CD4-positive, alpha-beta T cell treated with Interleukin-17A for 4 hours (primary cell): ENCODE results near the gene UBN2.
"Not testable (repeated sequence)": the region's sequence is repeated elsewhere in the genome, so short reads cannot be mapped to it uniquely, and the experiment has no call there.

Experiments used
- DNase-seq: peaks from one replicate; pipeline ENCODE4 v3.0.0-alpha.2; 2020; ENCODE audit warnings: mixed read lengths

UBN2 gene

GRCh38 chr7:139300390-139300789 lies 69.4 kb downstream of the UBN2 start:
- DNase-seq, result no peak

GRCh38 chr7:139304517-139304916 lies 73.5 kb downstream of the UBN2 start:
- no peak for DNase-seq

GRCh38 chr7:139317939-139318505 lies 87.0 kb downstream of the UBN2 start:
- no peak for DNase-seq

GRCh38 chr7:139321071-139321745 lies 90.2 kb downstream of the UBN2 start:
- DNase-seq, result no peak

DNA sequence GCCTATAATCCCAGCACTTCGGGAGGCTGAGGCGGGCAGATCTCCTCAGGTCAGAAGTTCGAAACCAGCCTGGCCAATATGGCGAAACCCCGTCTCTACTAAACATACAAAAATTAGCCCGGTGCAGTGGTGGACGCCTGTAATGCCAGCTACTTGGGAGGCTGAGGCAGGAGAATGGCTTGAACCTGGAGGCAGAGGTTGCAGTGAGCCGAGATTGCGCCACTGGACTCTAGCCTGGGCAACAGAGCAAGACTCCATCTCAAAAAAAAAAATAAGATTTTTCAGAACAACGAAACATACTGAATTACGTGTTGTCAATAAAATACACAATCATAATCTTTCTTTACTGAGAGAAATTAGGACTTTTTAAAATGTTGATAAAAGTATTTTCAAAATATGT lies 93.7 kb downstream of the UBN2 start:
- DNase-seq, result not testable (repeated sequence)

DNA sequence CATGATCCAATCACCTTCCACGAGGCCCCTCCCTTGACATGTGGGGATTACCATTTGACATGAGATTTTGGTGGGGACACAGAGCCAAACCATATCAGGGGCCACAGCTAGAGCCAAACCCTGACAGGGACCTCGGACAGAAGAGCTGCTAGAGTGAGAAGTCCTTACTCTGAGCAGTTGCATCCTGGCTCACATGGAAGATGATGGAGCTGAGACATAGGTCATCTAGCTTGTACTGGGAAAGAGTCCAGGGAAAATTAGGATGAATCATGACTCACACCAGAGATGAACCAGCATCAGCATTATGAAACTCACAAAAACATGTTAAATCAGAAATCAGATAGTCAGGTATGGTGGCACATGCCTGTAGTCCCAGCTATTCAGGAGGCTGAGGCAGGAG lies 97.3 kb downstream of the UBN2 start:
- DNase-seq, result no peak

DNA sequence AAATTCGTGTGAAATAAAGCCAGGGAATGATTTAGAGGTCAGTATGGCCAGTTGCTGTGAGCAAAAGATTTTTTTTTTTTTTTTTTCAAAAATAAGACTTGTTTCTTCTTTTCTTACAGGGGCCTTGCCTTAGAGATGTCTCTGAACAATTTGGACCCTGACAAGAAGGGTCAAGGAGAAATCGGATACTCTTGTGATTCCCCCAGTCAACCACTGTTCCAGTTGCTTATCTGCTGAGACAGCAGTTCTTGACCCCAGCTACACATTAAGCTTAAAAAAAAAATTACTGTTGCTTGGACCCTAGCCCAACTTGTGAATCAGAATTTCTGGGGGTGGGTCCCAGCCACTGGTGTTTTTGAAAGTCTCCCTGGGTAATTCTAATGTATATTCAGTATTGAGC lies 98.1 kb downstream of the UBN2 start:
- DNase-seq, result no peak

DNA sequence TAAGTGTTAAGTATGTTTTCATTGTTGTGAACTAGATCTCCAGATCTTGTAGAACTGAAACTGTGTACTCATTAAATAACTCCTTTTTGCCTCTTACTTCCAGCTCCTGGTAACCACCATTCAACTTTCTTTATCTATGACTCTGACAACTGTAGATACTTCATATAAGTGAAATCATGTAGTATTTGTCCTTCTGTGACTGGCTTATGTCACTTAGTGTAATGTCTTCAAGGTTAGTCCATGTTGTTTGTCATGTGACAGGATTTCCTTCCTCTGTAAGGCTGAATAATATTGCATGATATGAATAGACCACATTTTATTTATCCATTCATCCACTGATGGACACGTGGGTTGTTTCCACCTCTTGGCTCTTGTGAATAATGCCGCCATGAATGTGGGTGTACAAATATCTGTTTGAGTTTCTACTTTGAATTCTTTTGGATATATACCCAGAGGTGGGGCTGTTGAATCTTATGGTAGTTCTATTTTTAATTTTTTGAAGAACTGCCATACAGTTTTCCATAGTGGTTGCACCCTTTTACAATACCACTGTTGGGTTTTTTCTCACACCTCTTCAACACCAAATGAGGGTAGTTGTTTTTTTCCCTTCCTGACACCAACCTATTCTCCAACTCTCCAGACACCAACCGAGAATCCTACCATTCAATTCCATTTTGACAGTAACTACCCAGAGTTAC lies 99.4 kb downstream of the UBN2 start:
- DNase-seq, result no peak

- no peak for DNase-seq
These were observed 101.8 kb downstream of the UBN2 start for GRCh38 chr7:139332697-139333359.

- DNase-seq, result not testable (repeated sequence)
These were observed 102.4 kb downstream of the UBN2 start for GRCh38 chr7:139333443-139333842.

DNA sequence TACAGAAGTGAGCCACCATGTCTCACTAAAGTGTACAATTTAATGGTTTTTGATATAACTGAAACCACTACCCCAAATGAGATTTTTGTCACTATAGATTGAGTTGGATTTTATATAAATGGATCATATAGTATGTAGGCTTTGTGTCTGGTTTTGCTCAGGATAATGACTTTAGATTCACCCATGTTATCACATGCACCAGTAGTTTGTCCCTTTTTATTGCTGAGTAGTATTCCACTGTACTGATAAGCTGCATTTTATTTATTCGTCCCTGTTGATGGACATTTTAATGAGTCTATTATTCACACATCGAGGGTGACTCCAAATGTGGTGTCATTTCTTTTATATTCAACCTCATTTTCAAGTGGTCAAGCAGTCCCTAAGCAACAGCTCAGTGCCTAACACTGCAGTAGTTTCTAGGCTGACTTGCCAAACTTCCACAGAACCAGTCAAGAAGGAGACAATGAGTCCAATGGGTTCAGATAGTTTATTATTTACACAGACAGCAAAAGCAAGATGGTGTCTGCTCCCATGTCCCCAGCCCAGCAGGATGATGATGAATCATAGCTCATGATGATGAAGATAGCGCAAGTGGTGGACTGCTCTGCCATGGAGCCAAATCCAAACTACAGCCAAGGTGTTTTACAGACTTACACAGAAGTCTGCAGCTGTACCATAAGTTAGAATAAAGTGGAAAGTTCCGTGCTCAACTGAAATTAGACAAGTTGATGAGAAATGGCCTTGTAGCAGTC lies 103.5 kb downstream of the UBN2 start:
- no peak for DNase-seq

GRCh38 chr7:139339025-139339424 lies 108.0 kb downstream of the UBN2 start:
- DNase-seq, result no peak

DNA sequence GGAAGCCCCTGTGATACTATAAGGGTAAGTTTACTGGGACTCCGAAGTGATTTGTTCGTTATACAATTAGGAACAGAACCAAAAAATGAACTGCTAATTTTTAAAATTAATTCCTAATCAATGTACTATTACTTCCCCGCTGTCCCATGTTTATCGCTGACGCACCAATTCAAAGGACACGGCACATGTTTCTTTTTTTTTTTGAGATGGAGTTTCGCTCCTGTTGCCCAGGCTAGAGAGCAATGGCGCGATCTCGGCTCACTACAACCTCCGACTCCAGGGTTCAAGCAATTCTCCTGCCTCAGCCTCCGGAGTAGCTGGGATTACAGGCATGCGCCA lies 108.6 kb downstream of the UBN2 start:
- DNase-seq, result no peak

DNA sequence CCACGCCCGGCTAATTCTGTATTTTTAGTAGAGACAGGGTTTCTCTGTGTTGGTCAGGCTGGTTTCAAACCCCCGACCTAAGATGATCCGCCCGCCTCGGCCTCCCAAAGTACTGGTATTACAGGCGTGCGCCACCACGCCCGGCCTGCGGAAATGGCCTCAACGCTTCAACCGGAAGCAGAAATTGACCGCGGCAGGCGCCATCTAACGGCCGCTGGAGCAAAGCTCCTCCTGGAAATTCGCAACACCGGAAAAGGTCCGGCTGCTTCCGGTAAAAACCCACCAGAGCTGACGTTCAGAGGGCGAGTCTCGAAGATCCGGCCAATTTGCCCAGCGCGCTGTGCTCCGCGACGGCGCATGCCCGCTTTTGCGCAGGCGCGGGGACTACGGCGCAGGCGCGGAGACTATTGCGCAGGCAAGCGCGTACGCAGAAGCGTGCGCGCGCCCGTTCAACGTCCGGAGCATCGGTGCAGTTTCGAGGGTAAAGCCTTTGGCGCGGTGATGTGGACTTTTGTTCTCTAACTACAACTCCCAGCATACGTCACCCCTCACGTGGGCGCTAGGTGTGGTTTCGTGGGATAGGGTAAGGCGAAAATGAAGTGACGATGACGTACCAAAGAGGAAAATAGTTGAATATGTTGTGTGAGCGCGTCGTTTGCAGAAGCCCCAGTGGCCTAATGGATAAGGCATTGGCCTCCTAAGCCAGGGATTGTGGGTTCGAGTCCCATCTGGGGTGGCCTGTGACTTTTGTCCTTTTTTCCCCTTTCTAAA lies 109.2 kb downstream of the UBN2 start:
- peak; percentile 97 for DNase-seq

GRCh38 chr7:139340808-139341057 lies 109.7 kb downstream of the UBN2 start:
- DNase-seq, result no peak

GRCh38 chr7:139341058-139341775 lies 110.2 kb downstream of the UBN2 start, which contains the start of gene FMC1:
Gene FMC1, plus strand, starts transcription at chr7:139341337. Its CDS starts 48 bp downstream, at chr7:139341385.
- peak; percentile 86 for DNase-seq

DNA sequence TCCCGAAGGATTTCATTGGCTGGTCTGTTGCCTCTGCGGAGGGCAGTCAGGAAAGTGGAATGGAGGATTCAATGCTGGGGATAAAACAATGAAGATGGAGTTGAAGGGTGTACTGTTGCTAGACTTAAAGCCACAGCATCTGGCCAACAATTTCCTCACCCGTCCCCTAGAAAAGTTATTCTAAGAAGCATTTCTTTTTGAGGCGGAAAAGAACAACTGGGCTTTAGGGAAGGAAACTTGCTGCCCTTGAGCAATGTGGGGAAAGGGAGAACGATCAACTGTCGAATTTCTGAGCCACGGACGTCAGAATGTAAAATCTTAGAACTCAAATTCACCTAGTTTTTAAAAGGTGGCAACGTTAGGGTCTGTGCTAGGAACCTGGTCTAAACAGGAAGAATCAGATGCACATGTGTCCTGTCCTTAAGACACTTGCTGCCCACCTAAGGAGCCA lies 110.8 kb downstream of the UBN2 start:
- no peak for DNase-seq

GRCh38 chr7:139345042-139345441 lies 114.0 kb downstream of the UBN2 start:
- no peak for DNase-seq

GRCh38 chr7:139351027-139351426 lies 120.0 kb downstream of the UBN2 start:
- DNase-seq, result no peak

GRCh38 chr7:139354729-139355128 lies 123.7 kb downstream of the UBN2 start:
- DNase-seq, result no peak

DNA sequence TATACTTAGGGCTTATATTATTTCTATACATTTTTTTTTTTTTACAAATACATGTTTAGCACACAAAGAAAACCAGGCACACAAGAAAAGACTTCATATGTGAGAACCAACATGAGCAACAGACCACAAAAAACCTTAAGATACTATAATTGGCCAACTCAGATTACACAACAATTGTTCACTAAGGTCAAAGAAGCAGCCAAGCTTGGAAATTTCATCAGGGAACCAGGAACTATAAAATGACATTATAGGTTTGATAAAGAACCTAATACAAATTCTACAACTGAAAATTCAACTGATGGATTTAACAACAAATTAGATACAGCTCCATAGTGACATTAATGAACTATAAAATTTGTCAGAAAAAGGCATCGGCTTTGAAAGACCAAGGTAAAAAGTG lies 124.3 kb downstream of the UBN2 start:
- DNase-seq, result no peak
